KMS-11 (cell line): ENCODE results near the gene FOXP4.

Source experiments
- H2AFZ ChIP-seq: fragments of 200-600 bp; sonication (generic); 2 replicates; pipeline ENCODE4 v1.6.1; 2016; ENCODE audit warnings: antibody characterized with exemption, mixed run types, low read depth
- H3K27ac ChIP-seq: fragments of 200-600 bp; sonication (generic); 2 replicates; pipeline ENCODE4 v1.6.1; 2016; ENCODE audit warnings: mild to moderate bottlenecking, mixed run types
- H3K27me3 ChIP-seq: fragments of 200-600 bp; sonication (generic); 2 replicates; pipeline ENCODE4 v1.6.1; 2017; ENCODE audit warnings: mild to moderate bottlenecking, low read depth, mixed run types, moderate library complexity; ENCODE audit not compliant: insufficient read depth
- H3K36me3 ChIP-seq: fragments of 200-600 bp; sonication (generic); 2 replicates; pipeline ENCODE4 v1.6.1; 2017; ENCODE audit warnings: mild to moderate bottlenecking, mixed run types; ENCODE audit not compliant: insufficient read depth
- H3K4me1 ChIP-seq: fragments of 200-600 bp; sonication (generic); 2 replicates; pipeline ENCODE4 v1.6.1; 2016; ENCODE audit warnings: mild to moderate bottlenecking, low read depth, mixed run types; ENCODE audit not compliant: poor library complexity, severe bottlenecking
- H3K4me2 ChIP-seq: fragments of 200-600 bp; sonication (generic); 2 replicates; pipeline ENCODE4 v1.7.0; 2016; ENCODE audit warnings: mild to moderate bottlenecking, mixed run types
- H3K4me3 ChIP-seq: fragments of 200-600 bp; sonication (generic); IDR thresholded peaks from 2 replicates; pipeline ENCODE4 v1.6.1; 2017; ENCODE audit warnings: low read depth, low read length, mixed read lengths; ENCODE audit not compliant: insufficient read depth
- H3K79me2 ChIP-seq: fragments of 200-600 bp; sonication (generic); 2 replicates; pipeline ENCODE4 v1.6.1; 2016; ENCODE audit warnings: low read depth, mixed run types; ENCODE audit not compliant: insufficient read depth
- H3K9ac ChIP-seq: fragments of 200-600 bp; sonication (generic); 2 replicates; pipeline ENCODE4 v1.6.1; 2016; ENCODE audit warnings: mild to moderate bottlenecking, mixed run types
- H4K20me1 ChIP-seq: fragments of 200-600 bp; sonication (generic); 2 replicates; pipeline ENCODE4 v1.6.1; 2016; ENCODE audit warnings: mild to moderate bottlenecking, mixed run types; ENCODE audit not compliant: insufficient read depth
- TF ChIP-seq, protein P1 (sequence below): fragments of 200-600 bp; sonication (generic); conservative IDR thresholded peaks from 2 replicates; pipeline ENCODE4 v1.6.1; 2017; ENCODE audit warnings: low read depth, mild to moderate bottlenecking, antibody characterized with exemption, low read length, moderate library complexity, mixed read lengths

Gene FOXP4

DNA sequence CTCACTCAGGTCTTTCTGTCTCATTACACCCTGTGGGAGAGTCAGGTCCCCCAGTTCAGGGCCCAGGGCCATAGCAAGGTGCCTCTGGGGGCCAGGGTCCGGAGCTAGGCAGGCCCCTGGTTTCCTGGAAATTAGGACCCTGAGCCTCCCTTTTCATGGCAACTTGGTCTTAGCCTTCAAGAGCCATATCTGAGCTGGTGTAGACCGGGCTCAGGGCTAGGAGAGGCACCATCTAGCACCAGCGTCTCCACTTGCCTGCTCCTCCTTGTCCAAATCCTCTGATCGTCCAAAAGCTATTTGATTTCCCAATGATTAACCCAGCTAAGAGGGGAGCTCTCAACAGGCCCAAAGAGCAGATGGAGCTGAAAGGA, 97.7 kb downstream of the FOXP4 start:
- no peak overlapping the region for H3K4me2 ChIP-seq
- H3K4me1 ChIP-seq = no peaks in the 10 kb centered on the region
- TF ChIP-seq, protein P1, sequence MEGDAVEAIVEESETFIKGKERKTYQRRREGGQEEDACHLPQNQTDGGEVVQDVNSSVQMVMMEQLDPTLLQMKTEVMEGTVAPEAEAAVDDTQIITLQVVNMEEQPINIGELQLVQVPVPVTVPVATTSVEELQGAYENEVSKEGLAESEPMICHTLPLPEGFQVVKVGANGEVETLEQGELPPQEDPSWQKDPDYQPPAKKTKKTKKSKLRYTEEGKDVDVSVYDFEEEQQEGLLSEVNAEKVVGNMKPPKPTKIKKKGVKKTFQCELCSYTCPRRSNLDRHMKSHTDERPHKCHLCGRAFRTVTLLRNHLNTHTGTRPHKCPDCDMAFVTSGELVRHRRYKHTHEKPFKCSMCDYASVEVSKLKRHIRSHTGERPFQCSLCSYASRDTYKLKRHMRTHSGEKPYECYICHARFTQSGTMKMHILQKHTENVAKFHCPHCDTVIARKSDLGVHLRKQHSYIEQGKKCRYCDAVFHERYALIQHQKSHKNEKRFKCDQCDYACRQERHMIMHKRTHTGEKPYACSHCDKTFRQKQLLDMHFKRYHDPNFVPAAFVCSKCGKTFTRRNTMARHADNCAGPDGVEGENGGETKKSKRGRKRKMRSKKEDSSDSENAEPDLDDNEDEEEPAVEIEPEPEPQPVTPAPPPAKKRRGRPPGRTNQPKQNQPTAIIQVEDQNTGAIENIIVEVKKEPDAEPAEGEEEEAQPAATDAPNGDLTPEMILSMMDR = no peak
- peaks cover 56% of the 10 kb centered on the region; the same call in 1 of the 2 replicates for H3K27me3 ChIP-seq
- H3K27ac ChIP-seq = no peak overlapping the region
- H4K20me1 ChIP-seq = no peaks in the 10 kb centered on the region
- H3K36me3 ChIP-seq = no peaks in the 10 kb centered on the region
- H3K9ac ChIP-seq = no peak overlapping the region
- H3K4me3 ChIP-seq = no peak overlapping the region
- no peaks in the 10 kb centered on the region for H3K79me2 ChIP-seq
- no peak overlapping the region for H2AFZ ChIP-seq

DNA sequence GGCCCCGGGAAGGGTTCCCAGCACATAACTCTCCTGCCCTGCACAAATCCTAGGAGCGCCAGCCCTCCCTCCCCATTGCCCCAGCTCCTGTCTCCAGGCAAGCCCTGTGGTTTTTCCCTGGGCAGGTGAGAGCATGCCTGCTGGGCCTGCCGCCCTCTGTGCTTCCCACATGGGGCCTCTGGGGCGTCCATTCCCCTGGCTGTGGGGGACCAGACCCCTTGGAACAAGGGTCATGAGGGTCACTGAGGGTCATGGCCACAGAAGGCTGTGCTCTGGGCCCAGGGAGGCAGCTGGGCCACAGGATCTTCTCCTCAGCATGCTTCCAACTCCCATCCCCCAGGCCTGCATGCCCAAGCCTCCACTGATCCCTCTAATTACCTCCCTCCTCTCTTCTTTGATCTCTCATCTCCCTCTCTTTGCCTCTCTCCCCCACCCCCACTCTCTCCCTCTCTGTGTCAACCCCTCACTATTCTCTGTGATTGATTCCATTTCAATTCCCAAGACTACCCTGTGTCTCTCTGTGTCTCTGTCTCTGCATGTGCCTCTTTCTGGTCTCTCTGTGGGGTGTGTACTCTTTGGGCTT, 98.2 kb downstream of the FOXP4 start:
- TF ChIP-seq, protein P1 = no peak
- no peaks in the 10 kb centered on the region for H3K79me2 ChIP-seq
- no peak overlapping the region for H3K4me3 ChIP-seq
- no peaks in the 10 kb centered on the region for H3K4me1 ChIP-seq
- H3K27me3 ChIP-seq = peaks cover 54% of the 10 kb centered on the region; the same call in 1 of the 2 replicates
- no peak overlapping the region for H3K27ac ChIP-seq
- no peak overlapping the region for H3K9ac ChIP-seq
- no peak overlapping the region for H3K4me2 ChIP-seq
- H2AFZ ChIP-seq = no peak overlapping the region
- no peaks in the 10 kb centered on the region for H3K36me3 ChIP-seq
- H4K20me1 ChIP-seq = no peaks in the 10 kb centered on the region

- H3K4me2 ChIP-seq = no peak overlapping the region
Measured at GRCh38 chr6:41645007-41645618, 98.9 kb downstream of the FOXP4 start.

DNA sequence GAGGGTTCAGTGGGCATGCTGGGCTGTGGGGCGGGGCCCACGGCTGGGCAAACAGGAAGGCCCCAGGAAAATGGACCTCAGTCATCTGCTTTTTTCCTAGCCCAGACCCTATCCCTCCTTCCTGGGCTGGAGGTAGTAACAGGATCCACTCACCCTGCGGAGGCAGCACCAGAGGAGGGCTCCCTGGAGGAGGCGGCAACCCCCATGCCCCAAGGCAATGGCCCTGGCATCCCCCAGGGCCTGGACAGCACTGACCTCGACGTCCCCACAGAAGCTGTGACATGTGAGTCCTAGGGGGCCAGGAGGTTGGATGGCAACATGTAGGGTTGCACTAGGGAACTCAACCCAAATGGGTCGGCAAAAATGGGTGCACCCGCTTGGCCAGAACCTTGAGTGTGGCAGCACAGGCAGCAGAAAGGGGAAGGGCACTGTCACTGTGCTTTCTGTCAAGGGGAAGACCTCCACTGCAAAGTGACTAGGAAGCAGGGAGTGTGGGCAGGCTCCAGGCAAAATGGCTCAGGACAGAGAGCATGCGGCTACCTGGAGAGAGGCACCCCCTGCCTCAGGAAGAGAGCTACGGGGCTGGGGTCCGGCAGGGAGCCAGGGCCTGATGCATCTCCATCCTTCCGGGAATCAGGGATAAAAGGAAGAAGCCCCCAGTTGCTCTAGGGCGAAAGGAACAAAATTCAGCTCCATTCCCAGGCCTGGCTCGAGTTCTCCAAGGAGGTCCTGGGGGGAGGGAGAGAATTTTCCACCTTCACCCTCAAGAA, 100.0 kb downstream of the FOXP4 start:
- H3K4me3 ChIP-seq = no peak overlapping the region
- peaks cover 42% of the 10 kb centered on the region; the same call in 1 of the 2 replicates for H3K27me3 ChIP-seq
- H3K36me3 ChIP-seq = no peaks in the 10 kb centered on the region
- TF ChIP-seq, protein P1 = no peak
- H3K27ac ChIP-seq = no peak overlapping the region
- H2AFZ ChIP-seq = no peak overlapping the region
- H3K4me1 ChIP-seq = no peaks in the 10 kb centered on the region
- no peaks in the 10 kb centered on the region for H4K20me1 ChIP-seq
- H3K79me2 ChIP-seq = no peaks in the 10 kb centered on the region
- no peak overlapping the region for H3K4me2 ChIP-seq
- no peak overlapping the region for H3K9ac ChIP-seq

More at GRCh38 chr6:41645007-41645618, 98.9 kb downstream of the FOXP4 start:
- H3K27me3 ChIP-seq = peaks cover 49% of the 10 kb centered on the region; the same call in 1 of the 2 replicates
- no peak overlapping the region for H3K9ac ChIP-seq
- H3K4me1 ChIP-seq = no peaks in the 10 kb centered on the region
- no peak overlapping the region for H2AFZ ChIP-seq
- H3K27ac ChIP-seq = no peak overlapping the region
- TF ChIP-seq, protein P1 = no peak
- H4K20me1 ChIP-seq = no peaks in the 10 kb centered on the region
- no peaks in the 10 kb centered on the region for H3K36me3 ChIP-seq
- H3K4me3 ChIP-seq = no peak overlapping the region
- H3K79me2 ChIP-seq = no peaks in the 10 kb centered on the region
